CD4-positive, alpha-beta T cell treated with Interleukin-1 beta for 1 hour (primary cell): Measurements from ENCODE around the gene FAM83G.

Source experiments
- DNase-seq, 2 donors: peaks; one replicate each; pipeline ENCODE4 v3.0.0-alpha.2; 2020 to 2022

Gene FAM83G

DNA sequence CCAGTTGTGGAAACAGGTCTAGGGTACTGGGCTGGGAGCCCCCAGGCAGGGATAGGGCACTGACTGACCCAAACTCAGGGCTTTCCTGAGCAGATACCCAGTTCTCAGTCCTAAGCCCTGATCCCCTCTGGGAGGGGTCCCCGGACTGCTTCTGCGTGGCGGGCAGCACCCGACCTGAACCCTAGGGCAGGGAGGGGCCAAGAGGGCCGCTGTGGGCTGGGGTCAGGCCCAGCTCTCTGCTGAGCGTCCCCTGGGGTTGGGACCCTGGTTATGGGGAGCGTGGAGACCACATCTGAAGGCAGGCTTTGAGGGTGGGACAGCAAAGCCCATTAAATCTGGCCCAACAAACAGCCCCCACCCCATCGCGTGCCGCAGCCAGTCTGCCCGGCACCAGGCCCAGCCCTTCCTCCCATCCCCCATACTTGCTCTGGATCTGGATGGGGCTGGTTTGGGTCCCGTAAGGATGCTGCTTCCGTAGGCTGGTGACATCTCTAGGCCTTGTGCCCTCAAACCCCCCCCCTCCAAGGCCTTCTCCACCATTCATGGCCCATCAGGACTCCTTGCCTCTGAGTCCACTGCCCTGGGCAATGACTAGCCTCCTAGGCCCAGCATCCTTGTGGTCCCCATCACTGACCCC is 691 bp upstream of the FAM83G start:
- DNase-seq = no peak

DNA sequence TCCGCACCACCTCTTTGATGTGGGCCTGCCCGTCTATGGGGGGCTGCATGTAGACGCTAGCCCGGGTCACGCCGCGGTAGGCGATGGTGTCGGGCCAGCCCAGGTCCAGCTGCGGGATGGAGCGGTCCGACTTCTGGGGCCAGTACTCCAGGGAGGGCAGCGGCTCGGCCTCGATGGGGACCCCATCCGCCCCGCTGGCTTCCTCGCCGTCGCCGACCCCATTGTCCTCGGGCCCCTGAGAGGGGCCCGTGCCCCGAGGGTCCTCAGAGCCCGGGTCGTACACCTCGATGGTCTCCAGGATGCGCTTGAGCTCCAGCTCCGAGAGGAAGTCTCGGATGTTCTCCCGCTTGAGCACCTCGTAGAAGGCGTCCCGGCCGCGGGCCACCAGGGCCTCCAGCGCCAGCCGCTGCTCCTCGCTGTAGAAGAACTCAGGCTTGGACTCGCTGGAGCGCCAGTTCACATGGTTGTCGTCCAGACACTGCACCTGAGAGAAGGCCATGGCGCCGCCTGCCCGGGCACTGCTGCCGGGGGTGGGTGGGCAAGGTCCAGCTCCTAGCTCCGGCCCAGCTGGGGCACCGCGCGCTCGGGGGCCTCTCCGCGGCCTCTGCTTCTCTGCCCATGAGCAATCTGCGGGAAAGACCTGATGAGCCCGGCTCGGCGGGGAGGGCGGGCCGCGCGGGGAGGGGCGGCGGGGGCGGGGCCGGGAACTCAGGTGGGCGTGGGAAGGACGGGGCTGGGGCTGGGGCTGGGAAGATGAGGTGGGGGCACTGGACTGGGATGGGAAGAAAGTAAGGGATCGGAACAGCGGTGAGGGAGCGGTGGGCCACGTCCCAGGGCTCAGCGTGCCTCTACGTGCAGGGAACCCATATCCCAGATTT is 782 bp downstream of the FAM83G start:
- peak in 1 of 2 donors; percentile 19 for DNase-seq

GRCh38 chr17:19002805-19003542 is 1.6 kb downstream of the FAM83G start:
- no peak for DNase-seq

GRCh38 chr17:19001907-19002590 is 2.5 kb downstream of the FAM83G start:
- DNase-seq = no peak

- DNase-seq = no peak
Observed at GRCh38 chr17:19000531-19001325, 3.8 kb downstream of the FAM83G start.

GRCh38 chr17:18999911-19000310 is 4.7 kb downstream of the FAM83G start:
- no peak for DNase-seq

GRCh38 chr17:18999394-18999793 is 5.2 kb downstream of the FAM83G start:
- no peak for DNase-seq

- no peak for DNase-seq
Observed at GRCh38 chr17:18997650-18998196, 6.8 kb downstream of the FAM83G start.

GRCh38 chr17:18996458-18996857 is 8.1 kb downstream of the FAM83G start:
- no peak for DNase-seq

- DNase-seq = no peak
Observed at GRCh38 chr17:18995220-18995619, 9.3 kb downstream of the FAM83G start.

- DNase-seq = no peak
Observed at GRCh38 chr17:18994631-18995030, 9.9 kb downstream of the FAM83G start.

DNA sequence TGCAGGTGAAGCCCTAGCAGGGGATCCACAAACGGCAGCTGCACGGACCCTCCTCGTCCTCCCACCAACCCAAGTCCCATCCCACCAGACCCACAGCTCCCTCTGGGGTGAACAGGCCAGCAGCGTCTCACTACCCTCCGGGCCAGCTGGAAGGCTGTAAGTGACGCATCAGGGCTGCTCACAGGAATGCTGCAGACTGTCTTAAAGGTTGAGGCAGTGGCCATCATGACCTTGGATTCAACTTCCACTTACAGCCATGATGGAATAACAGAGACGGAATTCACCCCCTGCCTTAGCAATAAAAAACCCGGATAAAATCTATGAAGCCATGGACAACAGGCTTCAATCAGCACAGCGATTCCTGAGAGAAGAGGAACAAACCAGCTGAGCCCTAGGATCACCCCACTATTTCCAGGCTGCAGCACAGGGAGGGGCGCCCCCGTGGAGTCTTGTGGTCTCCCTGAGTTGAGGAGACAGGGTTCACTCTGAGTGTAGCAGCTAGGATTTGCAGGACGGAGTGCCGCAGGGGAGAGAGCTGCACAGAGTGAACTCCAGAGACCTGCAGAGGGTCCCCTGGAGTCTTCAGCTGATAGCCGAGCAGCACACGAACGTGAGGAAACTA is 10.5 kb downstream of the FAM83G start:
- DNase-seq = no peak

- DNase-seq = peak; percentile 55 to 68
Observed at GRCh38 chr17:18992454-18993130, 12.0 kb downstream of the FAM83G start.

- DNase-seq = no peak
Observed at GRCh38 chr17:18991531-18992315, 12.8 kb downstream of the FAM83G start.

- DNase-seq = no peak
Observed at GRCh38 chr17:18990331-18990730, 14.2 kb downstream of the FAM83G start.

DNA sequence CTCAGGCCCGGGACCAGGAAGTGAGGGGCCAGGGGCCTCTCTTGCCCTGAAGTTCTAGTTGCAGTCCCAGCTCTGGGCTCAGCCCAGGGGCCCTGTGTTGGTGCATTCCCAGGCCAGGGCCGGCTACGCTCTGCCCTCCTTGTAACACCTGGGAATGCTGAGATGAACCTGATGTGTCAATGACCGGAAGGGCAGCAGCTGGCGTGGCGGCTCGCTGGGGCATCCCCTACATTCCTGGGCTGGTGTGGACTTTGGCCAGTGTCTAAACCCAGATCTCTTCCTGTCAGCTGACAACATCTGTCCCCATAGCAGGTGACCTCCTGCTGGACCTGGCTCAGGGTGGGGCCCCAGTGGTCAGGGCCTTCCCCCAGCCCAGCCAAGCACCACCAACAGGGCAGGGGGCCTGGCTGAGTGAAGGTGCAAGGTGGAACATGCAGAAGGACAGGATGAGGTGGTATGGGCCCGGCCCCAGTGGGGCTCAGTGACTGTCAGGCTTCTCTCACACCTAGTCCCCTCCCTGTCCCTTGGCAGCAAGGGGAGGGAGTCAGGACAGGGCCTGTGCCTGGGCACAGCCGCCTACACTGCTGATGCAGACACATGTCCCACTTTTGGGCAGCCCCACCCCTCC is 15.9 kb downstream of the FAM83G start:
- no peak for DNase-seq

- DNase-seq = no peak
Observed at GRCh38 chr17:18987862-18988545, 16.6 kb downstream of the FAM83G start.

GRCh38 chr17:18987230-18987610 is 17.3 kb downstream of the FAM83G start:
- DNase-seq = no peak
